GM18511 (cell line): ENCODE data around the gene PAH.
A peak's percentile ranks its signal among the peaks of the same experiment; 100 is the strongest.

Source experiments
- ATAC-seq: cut with Tn5 transposase; IDR thresholded peaks from one replicate; pipeline ENCODE4 v1.9.1; 2021; ENCODE audit warnings: mild to moderate bottlenecking, moderate library complexity; ENCODE audit not compliant: unreplicated experiment

PAH gene

GRCh38 chr12:102917026-102917787, at the start of gene PAH:
TSS of gene PAH (minus strand) at chr12:102917244. CDS start at chr12:102917130, 114 bp downstream.
- peak; percentile 85 for ATAC-seq

- ATAC-seq: no peak
These were observed 49.3 kb upstream of the PAH start for GRCh38 chr12:102966200-102966863.

GRCh38 chr12:102965281-102966155, 48.5 kb upstream of the PAH start:
- peak; percentile 22 for ATAC-seq

- ATAC-seq: peak; percentile 80
These were observed 47.8 kb upstream of the PAH start for GRCh38 chr12:102964872-102965271.

- ATAC-seq: no peak
These were observed 46.8 kb upstream of the PAH start for GRCh38 chr12:102963796-102964195.

- no peak for ATAC-seq
These were observed 45.9 kb upstream of the PAH start for GRCh38 chr12:102962986-102963385.

GRCh38 chr12:102962532-102962931, 45.5 kb upstream of the PAH start:
- ATAC-seq: no peak

- ATAC-seq: no peak
These were observed 44.4 kb upstream of the PAH start for GRCh38 chr12:102961466-102961855.

- no peak for ATAC-seq
These were observed 43.9 kb upstream of the PAH start for GRCh38 chr12:102960766-102961465.

- ATAC-seq: no peak
These were observed 42.3 kb upstream of the PAH start for GRCh38 chr12:102959391-102959790.

GRCh38 chr12:102958830-102959176, 41.8 kb upstream of the PAH start:
- no peak for ATAC-seq

- ATAC-seq: peak; percentile 56
These were observed 41.2 kb upstream of the PAH start for GRCh38 chr12:102958073-102958829.

GRCh38 chr12:102957339-102958050, 40.5 kb upstream of the PAH start, which contains the start of gene ASCL1:
TSS of gene ASCL1 (plus strand) at chr12:102957674. CDS start at chr12:102958245, 571 bp downstream.
- ATAC-seq: peak; percentile 45

GRCh38 chr12:102956738-102957327, 39.8 kb upstream of the PAH start:
- ATAC-seq: no peak

GRCh38 chr12:102955926-102956737, 39.1 kb upstream of the PAH start:
- no peak for ATAC-seq

GRCh38 chr12:102954134-102954533, 37.1 kb upstream of the PAH start:
- no peak for ATAC-seq

- no peak for ATAC-seq
These were observed 36.2 kb upstream of the PAH start for GRCh38 chr12:102953221-102953620.

GRCh38 chr12:102951841-102952240, 34.8 kb upstream of the PAH start:
- ATAC-seq: no peak
